ENCODE results near the gene SH3RF3. TPM values are rescaled to one million over a fixed set of nuclear protein-coding genes. Genes with fewer than 3 reads are reported as not detected.

Gene SH3RF3
- total RNA-seq, 4 donors from 2014 or later: 2.4 to 5.5 (median 2.9) TPM

GRCh38 chr2:109399066-109399465, 270.1 kb downstream of the SH3RF3 start:
- H3K27me3 ChIP-seq: no peaks in the 10 kb centered on the region
- no peak overlapping the region for H3K4me3 ChIP-seq
- no peak overlapping the region for H3K27ac ChIP-seq
- DNase-seq: no peak
- no peaks in the 10 kb centered on the region for H3K36me3 ChIP-seq
- no peaks in the 10 kb centered on the region for H3K9me3 ChIP-seq
- TF ChIP-seq CTCF (IDR thresholded peaks at IDR 0.05): no peak
- no peak for TF ChIP-seq POLR2A (IDR thresholded peaks at IDR 0.05)
- H3K4me1 ChIP-seq: peaks cover 0 to 22% (median 0%) of the 10 kb centered on the region in 3 donors
- intact Hi-C loops (cut with DNase I): no loop called here
- WGBS, 2 donors: 68 to 91% methylated on average over 1 to 5 of the region's 6 CpGs

GRCh38 chr2:109400102-109400501, 271.1 kb downstream of the SH3RF3 start:
- 82 to 84% methylated on average over 7 of the region's 7 CpGs for WGBS, 2 donors
- intact Hi-C loops (cut with DNase I): no loop called here
- TF ChIP-seq CTCF (IDR thresholded peaks at IDR 0.05): no peak
- TF ChIP-seq POLR2A (IDR thresholded peaks at IDR 0.05): no peak

GRCh38 chr2:109401370-109401769, 272.4 kb downstream of the SH3RF3 start:
- Histone ChIP-seq H3K4me1 (peaks cover 0 to 32% (median 6%) of the 10 kb centered on the region in 3 donors), H3K36me3 (no peaks in the 10 kb centered on the region), H3K9me3 (no peaks in the 10 kb centered on the region), H3K27ac (no peak overlapping the region), H3K27me3 (no peaks in the 10 kb centered on the region), H3K4me3 (no peak overlapping the region)
- TF ChIP-seq CTCF (IDR thresholded peaks at IDR 0.05): no peak
- no peak for TF ChIP-seq POLR2A (IDR thresholded peaks at IDR 0.05)
- DNase-seq: no peak
- intact Hi-C loops (cut with DNase I): no loop called here
- WGBS, 2 donors: 50 to 83% methylated on average over 1 to 2 of the region's 3 CpGs

More at GRCh38 chr2:109400102-109400501, 271.1 kb downstream of the SH3RF3 start:
- Histone ChIP-seq H3K27me3 (no peaks in the 10 kb centered on the region), H3K27ac (no peak overlapping the region), H3K36me3 (no peaks in the 10 kb centered on the region), H3K4me3 (no peak overlapping the region), H3K9me3 (no peaks in the 10 kb centered on the region), H3K4me1 (peaks cover 0 to 23% (median 0%) of the 10 kb centered on the region in 3 donors)
- no peak for DNase-seq

- 68% methylated on average over 4 of the region's 8 CpGs; no CpG with 5 or more reads in 1 of the 2 donors for WGBS, 2 donors
- peaks cover 7 to 32% (median 13%) of the 10 kb centered on the region in 3 donors for H3K4me1 ChIP-seq
- no peak overlapping the region for H3K27ac ChIP-seq
- no peaks in the 10 kb centered on the region for H3K9me3 ChIP-seq
- no peak for TF ChIP-seq POLR2A (IDR thresholded peaks at IDR 0.05)
- TF ChIP-seq CTCF (IDR thresholded peaks at IDR 0.05): no peak
- H3K4me3 ChIP-seq: no peak overlapping the region
- no peaks in the 10 kb centered on the region for H3K27me3 ChIP-seq
- DNase-seq: no peak
- intact Hi-C loops (cut with DNase I): no loop called here
- no peaks in the 10 kb centered on the region for H3K36me3 ChIP-seq
These were observed 273.2 kb downstream of the SH3RF3 start for GRCh38 chr2:109402180-109402579.

GRCh38 chr2:109402980-109403840, 274.2 kb downstream of the SH3RF3 start:
- 57 to 67% methylated on average over 15 of the region's 17 CpGs for WGBS, 2 donors
- no peak for DNase-seq
- no peaks in the 10 kb centered on the region for H3K36me3 ChIP-seq
- no peak overlapping the region for H3K4me3 ChIP-seq
- no peaks in the 10 kb centered on the region for H3K9me3 ChIP-seq
- peaks cover 7 to 40% (median 19%) of the 10 kb centered on the region in 3 donors for H3K4me1 ChIP-seq
- no peaks in the 10 kb centered on the region for H3K27me3 ChIP-seq
- TF ChIP-seq CTCF (IDR thresholded peaks at IDR 0.05) (no peak), POLR2A (IDR thresholded peaks at IDR 0.05) (no peak)
- H3K27ac ChIP-seq: no peak overlapping the region
- intact Hi-C loops (cut with DNase I): no loop called here
